HepG2 (cell line): Measurements from ENCODE around the gene PRR30. TPM values are rescaled to one million over a fixed set of nuclear protein-coding genes. Genes with fewer than 3 reads are reported as not detected.

ENCODE experiments used
- ATAC-seq: fragments of 200-7000 bp; cut with Tn5 transposase; 3 replicates; pipeline ENCODE4 v1.9.1; 2020; ENCODE audit warnings: mild to moderate bottlenecking, moderate library complexity
- BruUV-seq: library from RNA; stranded (reverse); fragments of 400-500 nt; replicated peaks from 2 replicates; lab custom pipeline; 2021; lab: Mats Ljungman, UMichigan
- CTCF ChIA-PET: fragments of 300-600 bp; formaldehyde crosslinking; extraction: SDS; loops from one replicate; lab custom pipeline; 2021; ENCODE audit warnings: low total read pairs, inconsistent platforms, low intra/inter-chr PET ratio; lab: Yijun Ruan, JAX
- POLR2A ChIA-PET: fragments of 350-600 bp; sonication (Branson Sonifier 250); formaldehyde crosslinking; loops from one replicate; lab custom pipeline; 2020; ENCODE audit warnings: antibody characterized with exemption, inconsistent platforms; lab: Yijun Ruan, JAX
- DNase-seq: peaks from one replicate; pipeline ENCODE4 v3.0.0-alpha.2; 2015; ENCODE audit warnings: low spot score
- FAIRE-seq: peaks from 3 replicates; lab custom pipeline; 2011; peaks lifted over from hg19 to GRCh38; lab: Jason Lieb, UNC
- H2AFZ ChIP-seq: one replicate; pipeline ENCODE4 v1.6.1; 2011; ENCODE audit warnings: low read length, inconsistent platforms
- H3K27ac ChIP-seq: fragments of 300-600 bp; 3 replicates; pipeline ENCODE4 v1.8.0; 2011; ENCODE audit warnings: mixed run types, mild to moderate bottlenecking, mixed read lengths, low read length, inconsistent platforms; ENCODE audit not compliant: insufficient read depth; ENCODE audit errors: extremely low read length
- H3K27me3 ChIP-seq, 2 experiments: fragments of 200-600 bp in 1 of 2; 2 replicates in 1 of 2; 3 replicates in 1 of 2; pipeline versions ENCODE4 v1.6.0 to v1.8.0; 2011; ENCODE audit warnings: low read length in 2 of 2, mild to moderate bottlenecking in 2 of 2, moderate library complexity in 2 of 2, inconsistent platforms in 1 of 2; ENCODE audit not compliant: insufficient read depth in 2 of 2, control insufficient read depth in 1 of 2
- H3K36me3 ChIP-seq, 2 experiments: fragments of 200-600 bp in 1 of 2; replicated peaks in 1 of 2; 2 replicates in 1 of 2; 3 replicates in 1 of 2; pipeline versions ENCODE4 v1.5.1 to v1.8.0; 2011; ENCODE audit warnings: low read length in 2 of 2, inconsistent platforms in 1 of 2; ENCODE audit not compliant: insufficient read depth in 2 of 2, control insufficient read depth in 1 of 2
- H3K4me1 ChIP-seq: 2 replicates; pipeline ENCODE4 v1.5.1; 2012; ENCODE audit warnings: low read length, inconsistent platforms; ENCODE audit not compliant: insufficient read depth
- H3K4me2 ChIP-seq: 2 replicates; pipeline ENCODE4 v1.6.0; 2011; ENCODE audit warnings: low read depth, low read length, inconsistent platforms
- H3K4me3 ChIP-seq, 3 experiments: fragments of 200-600 bp in 1 of 3; sonication (generic), shearing (Covaris generic) in 1 of 3; replicated peaks in 1 of 3; 2 replicates each; pipeline ENCODE4 v1.5.1; 2011 to 2016; ENCODE audit warnings: low read length in 3 of 3, inconsistent platforms in 2 of 3, low read depth in 2 of 3, mild to moderate bottlenecking in 2 of 3, control low read depth in 1 of 3, mixed read lengths in 1 of 3; ENCODE audit not compliant: insufficient read depth in 1 of 3
- H3K79me2 ChIP-seq: one replicate; pipeline ENCODE4 v1.6.1; 2011; ENCODE audit warnings: low read length, inconsistent platforms; ENCODE audit not compliant: insufficient read depth
- H3K9ac ChIP-seq: 2 replicates; pipeline ENCODE4 v1.6.0; 2011; ENCODE audit warnings: mild to moderate bottlenecking, low read depth, low read length, inconsistent platforms; ENCODE audit not compliant: insufficient read depth
- H3K9me3 ChIP-seq: 2 replicates; pipeline ENCODE4 v1.5.1; 2012; ENCODE audit warnings: mild to moderate bottlenecking, low read length
- H4K20me1 ChIP-seq: 2 replicates; pipeline ENCODE4 v1.6.0; 2011; ENCODE audit warnings: inconsistent platforms, mild to moderate bottlenecking, low read length, moderate library complexity; ENCODE audit not compliant: insufficient read depth
- AGO2 ChIP-seq: fragments of 200-400 bp; formaldehyde crosslinking; optimal IDR thresholded peaks from 2 replicates; pipeline ENCODE3; 2017; ENCODE audit warnings: mild to moderate bottlenecking, low read depth, low read length, moderate library complexity
- ETV5 ChIP-seq: IDR thresholded peaks from 2 replicates; pipeline ENCODE4 v1.6.1; 2018; ENCODE audit warnings: missing biosample characterization, missing genetic modification reagents, inconsistent platforms, borderline replicate concordance
- HDAC1 ChIP-seq: sonication (generic); formaldehyde crosslinking; IDR thresholded peaks from 2 replicates; pipeline ENCODE4 v1.5.1; 2020; ENCODE audit warnings: mild to moderate bottlenecking, missing genetic modification reagents
- HNF4A ChIP-seq: sonication (generic); formaldehyde crosslinking; IDR thresholded peaks from 2 replicates; pipeline ENCODE4 v1.4.0; 2020; ENCODE audit warnings: missing genetic modification reagents
- KDM6A ChIP-seq: IDR thresholded peaks from 2 replicates; pipeline ENCODE4 v1.6.1; 2016; ENCODE audit warnings: low read depth
- MZF1 ChIP-seq: sonication (generic); formaldehyde crosslinking; IDR thresholded peaks from 2 replicates; pipeline ENCODE4 v1.8.1; 2023; ENCODE audit warnings: mild to moderate bottlenecking, missing genetic modification reagents, borderline replicate concordance
- NFIB ChIP-seq: sonication (generic); formaldehyde crosslinking; IDR thresholded peaks from 2 replicates; pipeline ENCODE4 v1.9.0; 2021; ENCODE audit warnings: missing genetic modification reagents, mild to moderate bottlenecking, borderline replicate concordance
- RBAK ChIP-seq: sonication (generic); formaldehyde crosslinking; IDR thresholded peaks from 2 replicates; pipeline ENCODE4 v1.5.1; 2020; ENCODE audit warnings: mild to moderate bottlenecking, missing genetic modification reagents
- SALL1 ChIP-seq: sonication (generic); formaldehyde crosslinking; IDR thresholded peaks from 2 replicates; pipeline ENCODE4 v1.8.0; 2022; ENCODE audit warnings: mild to moderate bottlenecking, missing genetic modification reagents
- SMAD1 ChIP-seq: sonication (generic); formaldehyde crosslinking; IDR thresholded peaks from 2 replicates; pipeline ENCODE4 v1.4.0; 2020; ENCODE audit warnings: missing genetic modification reagents, low read depth, mild to moderate bottlenecking, borderline replicate concordance
- ZBTB3 ChIP-seq: sonication (generic); formaldehyde crosslinking; IDR thresholded peaks from 2 replicates; pipeline ENCODE4 v1.4.0; 2020; ENCODE audit warnings: low read depth, mild to moderate bottlenecking, moderate library complexity, missing genetic modification reagents, borderline replicate concordance
- ZNF256 ChIP-seq: sonication (generic); formaldehyde crosslinking; conservative IDR thresholded peaks from 2 replicates; pipeline ENCODE4 v1.4.0; 2020; ENCODE audit warnings: missing genetic modification reagents
- ZNF761 ChIP-seq: sonication (generic); formaldehyde crosslinking; conservative IDR thresholded peaks from 2 replicates; pipeline ENCODE4 v1.4.0; 2020; ENCODE audit warnings: mild to moderate bottlenecking, missing genetic modification reagents
- WGBS: methylation state at CpG from one replicate; pipeline ENCODE4 v1.1.6; 2017; ENCODE audit warnings: low lambda C conversion rate; 5-methylcytosine and 5-hydroxymethylcytosine counted together
- in situ Hi-C: cut with HindIII; loops from 2 replicates; pipeline ENCODE4 v1.10.0; 2017; ENCODE audit warnings: low pct_unique_long_range_greater_than_20kb; ENCODE audit not compliant: extremely low pct_ligation_motif_present
- intact Hi-C: fragments of 100-400 bp; cut with micrococcal nuclease; formaldehyde crosslinking; loops from one replicate; pipeline ENCODE4 v1.10.0; 2022; ENCODE audit not compliant: unreplicated experiment
- polyA plus RNA-seq, 8 experiments: library from polyadenylated mRNA; depleted of rRNA in 3 of 8; stranded (reverse) in 7 of 8; unstranded in 1 of 8; fragments of >200 nt; fragmentation: Illumina TruSeq in 4 of 8; extraction: Trizol in 4 of 8; gene quantifications; 2 replicates each; pipeline versions ENCODE4 v1.2.1 to v1.2.3, GENCODE V29; 2011 to 2016; ENCODE audit warnings: low read depth in 4 of 8, missing spikeins in 1 of 8, mixed read lengths in 1 of 8; ENCODE audit not compliant: insufficient read depth in 1 of 8
- total RNA-seq, 5 experiments: library from RNA; depleted of rRNA; stranded (reverse); fragments of >200 nt; fragmentation: Illumina TruSeq; extraction: Trizol; gene quantifications; 2 replicates each; pipeline ENCODE4 v1.2.3, GENCODE V29; 2016; ENCODE audit warnings: low read depth in 1 of 5
- TF ChIP-seq, protein P1 (sequence below): sonication (generic); formaldehyde crosslinking; IDR thresholded peaks from 2 replicates; pipeline ENCODE4 v1.4.0; 2020; ENCODE audit warnings: missing genetic modification reagents
- TF ChIP-seq, protein P2 (sequence below): sonication (generic); formaldehyde crosslinking; IDR thresholded peaks from 2 replicates; pipeline ENCODE4 v1.4.0; 2020; ENCODE audit warnings: low read depth, mild to moderate bottlenecking, missing genetic modification reagents
- TF ChIP-seq, protein P3 (sequence below): sonication (generic); formaldehyde crosslinking; IDR thresholded peaks from 2 replicates; pipeline ENCODE4 v1.4.0; 2020; ENCODE audit warnings: mild to moderate bottlenecking, missing genetic modification reagents
- TF ChIP-seq, protein P4 (sequence below): sonication (generic); formaldehyde crosslinking; IDR thresholded peaks from 2 replicates; pipeline ENCODE4 v1.8.0; 2022; ENCODE audit warnings: mild to moderate bottlenecking, missing genetic modification reagents, moderate library complexity

Gene PRR30
- total and polyA plus RNA-seq, 2 of the 13 experiments (the other 11 are each of a cell fraction or from before 2014, with no cell fraction given) = not detected

DNA sequence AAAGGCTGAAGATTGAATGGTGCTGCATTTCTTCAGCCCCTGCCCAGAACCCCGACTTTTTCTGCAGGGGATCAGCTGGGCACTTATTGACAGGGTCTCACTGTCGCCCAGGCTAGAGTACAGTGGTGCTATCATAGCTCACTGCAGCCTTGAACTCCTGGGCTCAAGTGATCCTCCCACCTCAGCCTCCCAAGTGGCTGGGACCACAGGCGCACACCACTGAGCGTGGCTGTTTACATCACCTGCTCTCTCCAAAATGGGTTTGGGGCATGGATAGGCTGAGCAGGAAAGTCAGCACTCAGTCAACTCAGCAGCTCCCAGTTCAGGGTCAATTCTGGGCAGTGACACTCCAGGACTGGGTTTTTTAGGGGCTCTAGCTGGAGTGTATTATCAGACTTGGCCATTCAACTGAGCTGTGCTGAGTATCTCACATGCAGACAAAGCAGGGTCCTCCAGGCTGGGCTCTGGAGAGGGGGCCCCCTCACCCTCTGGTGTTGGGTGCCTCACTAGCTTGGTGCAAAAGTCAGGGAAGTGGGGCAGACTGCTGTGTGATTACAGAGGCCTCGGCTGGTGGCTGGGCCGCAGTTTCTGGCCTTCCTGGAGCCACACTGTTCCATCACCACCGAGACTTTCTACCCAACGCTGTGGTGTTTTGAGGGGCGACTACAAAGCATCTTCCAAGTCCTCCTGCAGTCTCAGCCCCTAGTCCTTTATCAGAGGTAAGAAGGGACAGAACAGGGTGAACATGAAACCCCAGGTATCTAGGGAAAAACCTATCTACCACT lies 11.1 kb downstream of the PRR30 start (continued):
- TF ChIP-seq ZNF761 (CRISPR knock-in tag) = no peak
- TF ChIP-seq KDM6A = no peak
- TF ChIP-seq ZBTB3 (CRISPR knock-in tag) = no peak
- TF ChIP-seq, protein P1, sequence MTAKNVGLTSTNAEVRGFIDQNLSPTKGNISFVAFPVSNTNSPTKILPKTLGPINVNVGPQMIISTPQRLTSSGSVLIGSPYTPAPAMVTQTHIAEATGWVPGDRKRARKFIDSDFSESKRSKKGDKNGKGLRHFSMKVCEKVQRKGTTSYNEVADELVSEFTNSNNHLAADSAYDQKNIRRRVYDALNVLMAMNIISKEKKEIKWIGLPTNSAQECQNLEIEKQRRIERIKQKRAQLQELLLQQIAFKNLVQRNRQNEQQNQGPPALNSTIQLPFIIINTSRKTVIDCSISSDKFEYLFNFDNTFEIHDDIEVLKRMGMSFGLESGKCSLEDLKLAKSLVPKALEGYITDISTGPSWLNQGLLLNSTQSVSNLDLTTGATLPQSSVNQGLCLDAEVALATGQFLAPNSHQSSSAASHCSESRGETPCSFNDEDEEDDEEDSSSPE (CRISPR knock-in tag) = no peak

DNA sequence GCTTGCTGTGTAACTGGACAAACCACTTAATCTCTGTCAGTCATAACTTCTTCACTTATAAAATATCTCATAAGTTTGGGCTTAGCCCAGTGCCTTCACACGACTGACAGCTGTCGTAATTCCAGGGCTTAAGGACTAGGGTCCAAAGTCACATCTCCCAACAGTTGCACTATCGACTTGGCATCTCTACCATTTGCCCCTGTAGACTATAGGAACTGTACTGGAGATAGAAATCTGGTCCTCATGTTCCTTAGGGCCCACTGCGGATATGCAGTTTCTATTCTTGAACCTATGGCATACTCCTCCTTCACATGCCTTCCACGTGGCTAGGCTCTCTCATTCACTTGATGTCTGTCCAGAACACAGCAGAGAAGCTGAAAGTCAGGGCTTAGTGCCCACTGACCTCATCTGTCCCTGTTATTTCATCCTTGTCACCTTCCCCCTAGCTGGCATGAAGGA lies 12.9 kb downstream of the PRR30 start:
- Histone ChIP-seq H4K20me1 (no peaks in the 10 kb centered on the region), H3K9me3 (no peaks in the 10 kb centered on the region), H3K4me2 (0 out of 2 replicates have a peak overlapping the region, but pooled peaks have one; percentile 2), H3K36me3 (peaks cover 6 to 12% of the 10 kb centered on the region in 2 experiments), H3K9ac (no peak overlapping the region), H3K79me2 (no peaks in the 10 kb centered on the region), H2AFZ (no peak overlapping the region), H3K27ac (no peak overlapping the region), H3K4me1 (peaks cover 53% of the 10 kb centered on the region), H3K4me3 (no peak overlapping the region), H3K27me3 (peaks cover 0 to 22% of the 10 kb centered on the region in 2 experiments; a peak in 3 of 5 replicates)
- POLR2A ChIA-PET = interaction anchor here (1.0 to 5.3 kb wide), 4 partner anchors 7 to 75 kb away, joined by 3 to 76 read pairs (median 4); partner anchors contain the start of genes AGBL5 and PREB
- peak; percentile 64 for FAIRE-seq
- peak; percentile 11 for ATAC-seq
- in situ Hi-C loops (no loop called here), intact Hi-C loops (no loop called here)
- BruUV-seq = no TSS peak
- WGBS = 20% methylated on average over 5 of the region's 5 CpGs
- DNase-seq = peak; percentile 46
- CTCF ChIA-PET = no interaction called here
- TF ChIP-seq, protein P2, sequence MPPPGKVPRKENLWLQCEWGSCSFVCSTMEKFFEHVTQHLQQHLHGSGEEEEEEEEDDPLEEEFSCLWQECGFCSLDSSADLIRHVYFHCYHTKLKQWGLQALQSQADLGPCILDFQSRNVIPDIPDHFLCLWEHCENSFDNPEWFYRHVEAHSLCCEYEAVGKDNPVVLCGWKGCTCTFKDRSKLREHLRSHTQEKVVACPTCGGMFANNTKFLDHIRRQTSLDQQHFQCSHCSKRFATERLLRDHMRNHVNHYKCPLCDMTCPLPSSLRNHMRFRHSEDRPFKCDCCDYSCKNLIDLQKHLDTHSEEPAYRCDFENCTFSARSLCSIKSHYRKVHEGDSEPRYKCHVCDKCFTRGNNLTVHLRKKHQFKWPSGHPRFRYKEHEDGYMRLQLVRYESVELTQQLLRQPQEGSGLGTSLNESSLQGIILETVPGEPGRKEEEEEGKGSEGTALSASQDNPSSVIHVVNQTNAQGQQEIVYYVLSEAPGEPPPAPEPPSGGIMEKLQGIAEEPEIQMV (CRISPR knock-in tag) = no peak
- TF ChIP-seq ETV5 (CRISPR knock-in tag) = no peak
- TF ChIP-seq MZF1 = no peak
- no peak for TF ChIP-seq AGO2
- TF ChIP-seq, protein P3, sequence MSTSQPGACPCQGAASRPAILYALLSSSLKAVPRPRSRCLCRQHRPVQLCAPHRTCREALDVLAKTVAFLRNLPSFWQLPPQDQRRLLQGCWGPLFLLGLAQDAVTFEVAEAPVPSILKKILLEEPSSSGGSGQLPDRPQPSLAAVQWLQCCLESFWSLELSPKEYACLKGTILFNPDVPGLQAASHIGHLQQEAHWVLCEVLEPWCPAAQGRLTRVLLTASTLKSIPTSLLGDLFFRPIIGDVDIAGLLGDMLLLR (CRISPR knock-in tag) = no peak
- TF ChIP-seq ZNF256 (CRISPR knock-in tag) = no peak
- 0 out of 2 replicates have a peak, but pooled peaks have one; percentile 30 for TF ChIP-seq HDAC1 (CRISPR knock-in tag)
- no peak for TF ChIP-seq SMAD1
- TF ChIP-seq, protein P4, sequence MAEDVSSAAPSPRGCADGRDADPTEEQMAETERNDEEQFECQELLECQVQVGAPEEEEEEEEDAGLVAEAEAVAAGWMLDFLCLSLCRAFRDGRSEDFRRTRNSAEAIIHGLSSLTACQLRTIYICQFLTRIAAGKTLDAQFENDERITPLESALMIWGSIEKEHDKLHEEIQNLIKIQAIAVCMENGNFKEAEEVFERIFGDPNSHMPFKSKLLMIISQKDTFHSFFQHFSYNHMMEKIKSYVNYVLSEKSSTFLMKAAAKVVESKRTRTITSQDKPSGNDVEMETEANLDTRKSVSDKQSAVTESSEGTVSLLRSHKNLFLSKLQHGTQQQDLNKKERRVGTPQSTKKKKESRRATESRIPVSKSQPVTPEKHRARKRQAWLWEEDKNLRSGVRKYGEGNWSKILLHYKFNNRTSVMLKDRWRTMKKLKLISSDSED (CRISPR knock-in tag) = no peak
- peak; percentile 48 for TF ChIP-seq SALL1
- peak; percentile 89 for TF ChIP-seq HNF4A
- TF ChIP-seq NFIB = no peak
- no peak for TF ChIP-seq RBAK (CRISPR knock-in tag)
